Rectal smooth muscle tissue (tissue), 1 donor: ENCODE measurements around the gene AJM1.
A peak's percentile ranks its signal among the peaks of the same experiment; 100 is the strongest.

ENCODE experiments used
- H3K27ac ChIP-seq: one replicate; pipeline ENCODE4 v1.7.0; 2013; ENCODE audit warnings: low read depth, low read length, inconsistent platforms
- H3K27me3 ChIP-seq: one replicate; pipeline ENCODE4 v1.7.0; 2013; ENCODE audit warnings: low read length; ENCODE audit not compliant: control insufficient read depth, insufficient read depth
- H3K36me3 ChIP-seq: one replicate; pipeline ENCODE4 v1.7.0; 2013; ENCODE audit warnings: low read length; ENCODE audit not compliant: control insufficient read depth, insufficient read depth
- H3K4me1 ChIP-seq: one replicate; pipeline ENCODE4 v1.7.0; 2013; ENCODE audit warnings: low read length; ENCODE audit not compliant: control insufficient read depth, insufficient read depth
- H3K4me3 ChIP-seq: one replicate; pipeline ENCODE4 v1.7.0; 2013; ENCODE audit warnings: low read length
- H3K9ac ChIP-seq: one replicate; pipeline ENCODE4 v1.7.0; 2013; ENCODE audit warnings: low read length

The AJM1 gene

DNA sequence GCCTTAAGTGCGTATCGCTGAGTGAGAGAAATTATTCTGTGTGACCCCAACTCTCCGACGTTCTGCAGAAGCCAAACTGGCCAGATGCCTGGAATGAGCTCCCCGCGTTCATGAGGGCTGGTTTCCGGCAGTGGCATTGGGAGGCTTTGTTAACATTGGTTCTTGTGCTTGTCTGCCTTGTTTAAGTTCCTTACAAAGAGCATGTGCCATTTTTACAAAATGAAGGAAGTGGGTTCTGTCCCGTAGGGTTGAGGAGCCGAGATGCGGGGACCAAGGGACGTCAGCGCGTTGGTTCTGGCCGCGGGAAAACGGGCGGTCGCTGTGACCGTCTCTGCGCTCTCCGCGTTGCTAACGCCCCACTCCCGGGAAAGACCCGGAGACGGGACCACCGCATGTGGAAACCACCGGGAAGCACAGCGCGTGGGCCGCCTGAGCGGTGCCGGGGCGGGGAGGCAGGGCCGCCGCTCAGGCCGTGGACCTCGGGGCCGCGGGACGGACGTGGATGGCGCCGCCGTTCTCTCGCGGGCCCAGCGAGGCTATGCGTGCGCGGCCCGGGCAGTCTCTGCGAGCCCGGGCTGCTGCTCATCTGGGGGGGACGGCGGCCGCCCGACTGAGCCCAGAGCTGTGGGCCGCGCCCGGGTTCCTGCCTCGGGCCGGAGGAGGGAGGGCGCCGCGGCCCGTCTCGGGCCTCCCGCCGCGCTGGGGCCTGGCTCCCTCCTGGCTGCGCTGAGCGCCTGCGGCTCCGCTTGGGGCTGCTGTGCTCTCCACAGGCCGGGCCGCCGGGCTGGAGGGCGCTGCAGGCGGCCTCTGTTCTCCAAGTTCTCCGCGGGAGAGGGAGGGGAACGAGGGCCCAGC, 21.1 kb upstream of the AJM1 start:
- H3K4me1 ChIP-seq, result no peaks in the 10 kb centered on the region
- H3K9ac ChIP-seq, result no peak overlapping the region
- H3K27me3 ChIP-seq, result no peaks in the 10 kb centered on the region
- no peak overlapping the region for H3K27ac ChIP-seq
- peaks cover 13% of the 10 kb centered on the region for H3K36me3 ChIP-seq
- H3K4me3 ChIP-seq, result peak overlapping the region; percentile 10

DNA sequence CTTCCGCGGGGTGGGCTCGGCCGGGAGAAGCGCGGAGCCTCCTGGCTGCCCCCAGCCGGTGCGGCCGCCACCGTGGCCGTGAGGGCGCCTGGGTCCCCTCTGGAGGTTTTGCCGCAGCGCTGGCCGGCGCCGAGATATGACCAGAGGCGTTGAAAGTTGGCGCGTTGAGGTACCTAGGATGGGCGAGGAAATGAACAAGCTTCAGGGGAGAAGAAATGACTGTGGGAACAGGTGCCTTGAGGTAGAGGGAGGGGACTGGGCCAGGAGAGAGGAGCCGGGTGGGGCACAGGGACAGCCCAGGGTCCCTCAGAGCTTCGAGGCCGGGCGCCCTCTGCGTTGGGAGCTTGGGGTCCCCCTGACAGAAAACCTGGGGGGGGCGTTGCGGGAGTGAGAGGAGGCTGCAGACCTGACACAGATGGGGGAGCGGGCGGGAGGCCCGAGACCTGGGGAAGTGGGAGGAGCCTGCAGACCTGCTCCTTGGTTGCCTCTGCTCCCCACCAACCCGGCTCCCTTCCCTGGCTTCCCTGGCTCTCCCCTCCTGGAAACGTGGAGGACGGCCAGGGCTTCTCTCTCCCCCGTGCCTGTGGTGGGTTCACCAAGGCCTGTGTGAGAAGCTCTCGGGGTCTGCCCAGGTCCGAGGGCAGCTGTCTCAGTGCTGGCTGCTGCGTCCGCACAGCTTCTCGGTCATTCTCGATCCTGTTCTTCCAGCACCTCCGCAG, 20.3 kb upstream of the AJM1 start:
- no peaks in the 10 kb centered on the region for H3K4me1 ChIP-seq
- H3K9ac ChIP-seq, result no peak overlapping the region
- H3K27me3 ChIP-seq, result no peaks in the 10 kb centered on the region
- peak overlapping the region; percentile 4 for H3K4me3 ChIP-seq
- peaks cover 15% of the 10 kb centered on the region for H3K36me3 ChIP-seq
- H3K27ac ChIP-seq, result no peak overlapping the region

DNA sequence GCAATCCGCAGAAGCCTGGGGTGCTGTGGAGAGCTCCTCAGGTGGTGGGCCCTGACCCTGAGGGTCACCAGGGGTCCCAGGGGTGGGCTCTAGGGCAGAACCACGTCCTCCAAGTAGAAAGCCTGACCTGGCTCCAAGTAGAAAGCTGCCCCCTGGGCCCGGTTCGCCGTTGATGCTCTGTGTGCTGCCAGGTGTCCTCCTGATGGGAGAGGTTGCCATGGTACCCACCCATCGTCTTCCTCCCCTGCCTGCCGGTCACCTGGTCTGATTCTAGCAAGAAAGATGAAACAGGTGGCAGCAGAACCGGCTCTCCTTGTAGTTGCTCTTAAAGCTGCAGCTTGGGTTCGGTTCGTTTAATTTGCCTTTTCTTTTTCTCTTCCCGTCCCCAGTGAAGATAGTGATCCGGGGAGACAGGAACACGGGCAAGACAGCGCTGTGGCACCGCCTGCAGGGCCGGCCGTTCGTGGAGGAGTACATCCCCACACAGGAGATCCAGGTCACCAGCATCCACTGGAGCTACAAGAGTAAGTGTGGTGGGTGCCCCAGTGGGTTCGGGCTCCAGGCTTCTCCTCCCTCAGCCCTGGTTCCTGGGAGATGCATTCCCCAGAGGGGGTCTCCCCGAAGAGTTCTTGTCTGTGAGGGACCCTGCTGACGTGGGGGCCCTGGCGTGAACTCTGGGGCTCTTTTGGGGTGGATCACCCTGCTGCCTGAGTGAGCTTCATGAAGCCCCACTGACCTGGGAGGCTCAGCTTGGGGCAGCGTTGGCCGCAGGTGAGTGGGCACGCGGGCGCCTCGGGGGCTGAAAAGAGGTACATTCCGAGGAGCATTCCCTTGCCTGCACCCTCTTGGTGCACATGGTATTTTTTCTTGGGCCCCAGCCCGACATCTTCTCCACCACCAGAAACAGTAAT, 18.9 kb upstream of the AJM1 start:
- no peak overlapping the region for H3K4me3 ChIP-seq
- H3K9ac ChIP-seq, result no peak overlapping the region
- H3K4me1 ChIP-seq, result no peaks in the 10 kb centered on the region
- peaks cover 17% of the 10 kb centered on the region for H3K36me3 ChIP-seq
- no peaks in the 10 kb centered on the region for H3K27me3 ChIP-seq
- H3K27ac ChIP-seq, result no peak overlapping the region

DNA sequence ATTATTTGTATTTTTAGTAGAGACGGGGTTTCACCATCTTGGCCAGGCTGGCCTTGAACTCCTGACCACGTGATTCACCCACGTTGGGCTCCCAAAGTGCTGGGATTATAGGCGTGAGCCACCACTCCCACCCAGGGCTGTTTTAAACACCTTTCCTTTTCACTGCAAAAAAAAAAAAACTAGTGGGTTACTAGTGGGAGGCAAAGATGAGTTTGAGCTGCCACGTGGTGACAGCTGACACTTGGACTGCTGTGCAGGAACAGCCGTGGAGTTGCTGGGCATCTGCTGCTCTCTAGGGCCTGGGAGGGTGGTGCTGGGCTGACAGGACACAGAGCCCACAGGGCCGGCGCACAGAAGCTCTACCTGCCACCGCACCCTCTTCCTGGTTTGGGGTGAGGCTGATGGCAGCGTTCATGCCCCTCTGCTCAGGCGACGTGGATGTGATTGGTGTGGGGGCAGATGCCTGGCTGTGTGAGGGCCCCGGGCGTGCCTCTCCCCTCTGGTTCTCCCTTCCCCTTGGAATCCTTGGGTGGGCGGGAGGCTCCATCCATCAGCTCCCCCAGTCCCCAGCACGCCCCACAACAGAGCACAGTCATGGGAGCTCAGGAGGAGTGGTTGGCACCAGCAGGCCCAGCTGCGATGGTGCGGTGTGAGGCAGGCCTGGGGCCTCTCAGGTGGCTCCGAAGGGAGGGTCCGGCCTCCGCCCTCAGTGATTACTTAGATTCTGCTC, 17.6 kb upstream of the AJM1 start:
- Histone ChIP-seq H3K9ac (no peak overlapping the region), H3K4me1 (no peaks in the 10 kb centered on the region), H3K27ac (no peak overlapping the region), H3K36me3 (peaks cover 22% of the 10 kb centered on the region), H3K27me3 (no peaks in the 10 kb centered on the region), H3K4me3 (no peak overlapping the region)

DNA sequence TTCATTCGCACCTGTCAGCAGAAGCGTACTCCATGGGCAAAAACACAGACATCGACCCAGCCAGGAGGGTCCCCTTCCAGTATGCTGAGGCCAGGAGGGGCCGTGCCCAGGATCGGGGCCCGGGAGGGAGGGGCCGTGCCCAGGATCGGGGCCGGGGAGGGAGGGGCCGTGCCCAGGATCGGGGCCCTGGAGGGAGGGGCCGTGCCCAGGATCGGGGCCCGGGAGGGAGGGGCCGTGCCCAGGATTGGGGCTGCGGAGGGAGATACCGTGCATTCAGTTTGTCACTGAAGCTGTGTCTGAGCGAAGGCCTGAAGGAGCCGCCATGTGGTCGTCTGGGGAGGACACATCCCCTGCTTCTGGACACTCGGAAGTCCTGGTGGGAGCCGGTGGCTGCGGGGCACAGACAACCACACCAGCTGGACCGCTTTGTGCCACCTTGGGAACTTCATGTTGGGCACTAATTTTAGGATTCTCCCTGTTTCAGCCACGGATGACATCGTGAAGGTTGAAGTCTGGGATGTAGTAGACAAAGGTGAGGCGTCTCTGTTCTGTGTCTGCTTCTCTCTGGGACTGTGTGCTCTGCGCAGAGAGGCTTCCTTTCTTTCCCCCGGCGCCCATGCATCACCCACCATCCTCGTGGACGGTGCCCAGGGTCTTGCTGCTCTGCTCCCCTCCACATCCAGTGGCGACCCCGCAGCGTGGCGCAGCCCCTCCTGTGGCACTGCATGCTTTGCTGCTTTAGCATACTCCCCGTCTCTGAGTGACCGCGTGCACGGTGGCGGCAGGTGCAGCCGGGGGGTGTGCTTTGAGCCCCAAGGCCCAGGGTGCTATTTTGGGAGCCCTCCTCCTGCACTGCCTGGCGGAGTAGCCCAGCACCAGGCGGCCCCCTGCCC, 16.7 kb upstream of the AJM1 start:
- Histone ChIP-seq H3K27me3 (no peaks in the 10 kb centered on the region), H3K4me3 (no peak overlapping the region), H3K9ac (no peak overlapping the region), H3K4me1 (no peaks in the 10 kb centered on the region), H3K36me3 (peaks cover 28% of the 10 kb centered on the region), H3K27ac (no peak overlapping the region)

DNA sequence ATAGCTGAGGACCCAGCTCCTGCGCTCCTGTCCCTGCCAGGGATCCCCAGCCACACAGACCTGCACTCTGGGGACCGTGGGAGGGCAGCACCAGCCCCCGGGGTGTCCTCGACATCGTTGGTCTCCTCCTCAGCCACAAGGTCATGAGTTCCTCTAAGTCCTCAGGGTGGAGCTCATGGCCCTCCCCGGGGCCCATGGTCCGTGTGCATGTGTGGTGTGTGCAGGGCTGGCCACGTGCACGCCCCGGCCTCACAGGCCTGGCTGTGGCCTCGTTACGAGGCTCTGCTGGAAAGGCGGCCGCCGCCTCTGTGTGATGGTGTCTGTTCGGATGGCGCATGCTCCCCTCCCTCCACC, 16.1 kb upstream of the AJM1 start:
- Histone ChIP-seq H3K27me3 (no peaks in the 10 kb centered on the region), H3K27ac (no peak overlapping the region), H3K9ac (no peak overlapping the region), H3K4me1 (no peaks in the 10 kb centered on the region), H3K4me3 (no peak overlapping the region), H3K36me3 (peaks cover 34% of the 10 kb centered on the region)

DNA sequence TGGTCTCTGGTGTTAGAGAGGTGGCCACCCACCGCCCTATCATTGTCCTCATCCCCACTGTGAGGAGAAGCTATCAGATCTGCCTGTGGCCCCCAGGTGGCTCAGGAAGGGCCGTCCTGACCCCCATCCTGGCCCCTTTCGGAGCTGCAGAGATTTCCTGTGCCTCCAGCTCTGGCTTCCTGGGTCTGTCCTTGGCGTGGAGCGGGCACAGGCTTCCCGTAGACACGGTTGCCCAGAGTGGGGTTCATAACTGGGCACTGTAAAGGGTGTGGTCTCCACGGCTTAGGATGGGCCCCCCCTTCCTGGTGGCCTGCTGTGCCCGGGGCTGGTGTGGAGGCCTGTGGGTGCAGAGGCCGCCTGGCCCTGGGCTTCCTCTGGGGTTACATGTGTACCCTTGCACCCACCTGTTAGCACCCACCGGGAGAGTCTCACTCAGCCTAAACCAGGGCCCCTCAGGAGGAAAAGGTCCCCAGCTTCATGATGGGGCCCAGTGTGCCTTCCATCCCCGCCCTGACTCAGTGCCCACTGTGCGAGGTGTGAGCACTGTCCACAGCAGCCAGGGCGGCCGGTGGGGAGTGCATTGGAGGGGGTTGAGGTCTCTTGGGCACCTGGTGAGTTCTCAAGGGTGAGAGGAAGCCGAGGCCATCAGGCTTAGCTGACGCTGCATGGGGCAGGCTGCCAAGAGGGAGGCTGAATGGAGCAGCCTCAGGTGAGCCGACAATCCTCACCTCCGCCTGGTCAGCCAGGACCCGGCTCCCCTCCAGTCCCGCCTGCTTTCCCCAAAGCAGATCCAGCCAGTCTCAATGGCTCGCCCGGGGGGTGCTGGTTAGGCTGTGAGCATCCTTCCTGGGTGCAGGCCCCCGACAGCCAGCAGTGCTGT, 15.3 kb upstream of the AJM1 start:
- no peaks in the 10 kb centered on the region for H3K27me3 ChIP-seq
- no peak overlapping the region for H3K27ac ChIP-seq
- no peak overlapping the region for H3K4me3 ChIP-seq
- H3K4me1 ChIP-seq, result no peaks in the 10 kb centered on the region
- H3K9ac ChIP-seq, result no peak overlapping the region
- peaks cover 36% of the 10 kb centered on the region for H3K36me3 ChIP-seq

DNA sequence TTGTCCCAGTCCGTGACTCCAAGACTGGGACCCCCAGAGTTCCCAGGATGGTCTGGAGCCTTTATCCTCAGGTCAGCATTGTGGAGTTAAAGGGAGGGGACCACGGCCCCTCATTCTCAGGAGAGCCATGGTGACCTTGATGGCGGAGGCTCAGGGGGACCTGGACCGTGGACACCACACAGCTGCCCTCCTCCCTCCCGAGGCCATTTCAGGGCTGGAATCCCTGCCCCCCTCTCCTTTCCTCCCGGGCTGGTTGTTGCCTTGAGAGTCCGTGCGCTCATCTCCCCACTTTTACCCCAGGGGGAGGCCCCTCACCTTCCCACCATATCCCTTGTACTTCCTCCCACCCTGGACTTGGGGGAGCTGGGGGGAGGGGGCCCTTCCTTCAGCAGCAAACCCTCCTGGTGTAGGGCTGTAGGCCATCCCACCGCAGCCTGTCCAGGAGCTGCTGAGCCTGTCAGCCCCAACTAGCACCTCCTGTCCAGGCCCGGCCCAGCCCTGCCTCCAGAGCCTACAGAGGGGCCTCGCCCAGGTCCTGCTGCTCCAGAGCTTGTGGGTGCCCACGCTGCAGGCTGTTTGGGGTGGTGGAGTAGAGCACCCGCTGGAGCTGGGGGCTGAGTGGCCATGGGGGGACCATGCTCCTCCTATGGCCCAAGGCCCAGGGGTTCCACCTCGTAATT, 14.3 kb upstream of the AJM1 start:
- Histone ChIP-seq H3K4me1 (no peaks in the 10 kb centered on the region), H3K4me3 (no peak overlapping the region), H3K27ac (no peak overlapping the region), H3K9ac (no peak overlapping the region), H3K36me3 (peaks cover 44% of the 10 kb centered on the region), H3K27me3 (no peaks in the 10 kb centered on the region)

DNA sequence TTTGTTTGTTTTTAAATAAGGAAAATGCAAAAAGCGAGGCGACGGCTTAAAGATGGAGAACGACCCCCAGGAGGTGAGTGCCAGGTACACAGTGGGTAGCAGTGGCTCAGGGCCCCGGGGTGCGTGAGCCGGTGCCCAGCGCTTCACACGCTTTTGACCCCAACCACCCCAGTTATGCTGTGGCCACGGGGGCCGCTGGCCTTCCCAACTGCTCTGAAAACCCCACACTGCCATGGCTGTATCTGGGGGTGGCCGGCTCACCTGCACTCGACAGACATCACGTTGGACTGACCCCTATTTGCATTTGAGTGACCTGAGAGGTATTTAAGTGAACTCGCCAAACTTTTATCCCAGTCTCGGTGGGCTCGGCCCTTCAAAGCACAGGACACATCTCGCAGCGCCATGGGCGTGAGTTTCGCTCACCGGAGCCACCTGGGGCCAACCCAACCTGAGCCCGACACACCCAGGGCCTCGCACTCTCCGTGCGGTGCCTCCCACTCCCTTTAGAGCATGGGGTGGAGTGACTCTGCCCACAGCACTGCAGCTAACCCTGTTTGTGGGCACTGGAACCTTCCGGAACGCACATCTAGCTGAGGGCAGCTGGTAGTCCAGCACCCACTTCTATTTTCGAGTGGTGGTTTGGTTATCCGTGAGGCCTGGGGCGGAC, 13.7 kb upstream of the AJM1 start:
- Histone ChIP-seq H3K27ac (no peak overlapping the region), H3K4me3 (no peak overlapping the region), H3K9ac (no peak overlapping the region), H3K36me3 (peaks cover 45% of the 10 kb centered on the region), H3K4me1 (no peaks in the 10 kb centered on the region), H3K27me3 (no peaks in the 10 kb centered on the region)

DNA sequence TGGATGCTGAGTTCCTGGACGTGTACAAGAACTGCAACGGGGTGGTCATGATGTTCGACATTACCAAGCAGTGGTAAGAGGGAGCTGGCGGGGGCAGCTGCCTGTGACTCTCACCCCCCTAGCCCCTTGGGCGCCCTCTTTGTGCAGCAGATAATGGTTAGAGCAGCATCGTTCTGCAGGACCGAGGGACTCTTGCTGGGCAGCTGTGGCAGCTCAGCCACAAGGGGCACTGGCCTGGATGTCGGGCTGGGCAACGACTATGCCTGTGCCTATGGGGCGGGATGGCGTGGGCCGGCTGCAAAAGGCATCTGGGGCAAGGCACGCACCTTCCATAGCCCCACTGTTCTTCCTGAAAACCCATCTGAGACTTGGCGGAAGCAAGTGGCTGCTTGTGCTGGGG, 12.9 kb upstream of the AJM1 start:
- peaks cover 45% of the 10 kb centered on the region for H3K36me3 ChIP-seq
- H3K4me1 ChIP-seq, result no peaks in the 10 kb centered on the region
- H3K27me3 ChIP-seq, result no peaks in the 10 kb centered on the region
- no peak overlapping the region for H3K4me3 ChIP-seq
- H3K27ac ChIP-seq, result no peak overlapping the region
- no peak overlapping the region for H3K9ac ChIP-seq
